Heart right ventricle (tissue), 16 donors: ENCODE measurements around the gene CRABP1. TPM values are rescaled to one million over a fixed set of nuclear protein-coding genes. Genes with fewer than 3 reads are reported as not detected.

Experiments
- ATAC-seq, 8 donors: fragments of 200-7000 bp; cut with Tn5 transposase; one replicate each; pipeline ENCODE4 v1.9.1; 2020; ENCODE audit warnings: mild to moderate bottlenecking in 8 of 8, moderate library complexity in 8 of 8, moderate number of reproducible peaks in 1 of 8
- DNase-seq, 2 donors: peaks; one replicate each; pipeline ENCODE4 v3.0.0-alpha.2; 2020
- H3K27ac ChIP-seq, 10 donors: fragments of 200-600 bp; sonication (generic) in 2 of 10; one replicate each; pipeline versions ENCODE4 v1.5.0 to v1.8.0; 2020 to 2022; ENCODE audit warnings: mild to moderate bottlenecking in 3 of 10
- H3K27me3 ChIP-seq, 7 donors: fragments of 200-600 bp; one replicate each; pipeline ENCODE4 v1.8.0; 2021 to 2022; ENCODE audit warnings: mild to moderate bottlenecking in 2 of 7
- H3K36me3 ChIP-seq, 9 donors: fragments of 200-600 bp; sonication (generic) in 1 of 9; one replicate each; pipeline versions ENCODE4 v1.5.0 to v1.8.0; 2020 to 2022; ENCODE audit warnings: mild to moderate bottlenecking in 2 of 9
- H3K4me1 ChIP-seq, 9 donors: fragments of 200-600 bp; sonication (generic) in 1 of 9; one replicate each; pipeline versions ENCODE4 v1.5.0 to v1.8.0; 2020 to 2022; ENCODE audit warnings: mild to moderate bottlenecking in 4 of 9
- H3K4me3 ChIP-seq, 10 donors: fragments of 200-600 bp; sonication (generic) in 2 of 10; one replicate each; pipeline versions ENCODE4 v1.5.0 to v1.8.0; 2020 to 2022; ENCODE audit warnings: mild to moderate bottlenecking in 7 of 10, moderate library complexity in 2 of 10
- H3K9me3 ChIP-seq, 11 donors: fragments of 200-600 bp in 10 of 11; sonication (generic) in 2 of 11; one replicate each; pipeline versions ENCODE4 v1.5.0 to v1.8.0; 2013 to 2022; ENCODE audit warnings: mild to moderate bottlenecking in 2 of 11, control low read depth in 1 of 11, moderate library complexity in 1 of 11
- CTCF ChIP-seq, 9 donors: fragments of 200-600 bp; sonication (generic) in 2 of 9; IDR thresholded peaks; one replicate each; pipeline versions ENCODE4 v1.5.0 to v1.8.0; 2021 to 2022; ENCODE audit warnings: antibody characterized with exemption in 9 of 9, mild to moderate bottlenecking in 5 of 9, moderate library complexity in 1 of 9
- WGBS, 2 donors: extraction: QIAGEN DNeasy Blood & Tissue Kit; methylation state at CpG; one replicate each; pipeline ENCODE4 v1.1.7; 2013; ENCODE audit warnings: inconsistent platforms in 1 of 2; 5-methylcytosine and 5-hydroxymethylcytosine counted together
- intact Hi-C, 10 donors: fragments of 100-400 bp; cut with DNase I; formaldehyde crosslinking; loops; one replicate each; pipeline versions ENCODE4 v1.11.1 to v1.14.2; 2022
- polyA plus RNA-seq, 2 donors: library from polyadenylated mRNA; stranded (reverse); fragments of 200-250 nt; gene quantifications; one replicate each; pipeline ENCODE4 v1.2.3, GENCODE V29; 2013
- total RNA-seq, 10 donors: library from RNA; stranded (reverse); fragmentation: NEBNext Ultra II Directional in 3 of 10; extraction: Animal tissue kit (Norgen Biotek cat#: 25700) in 3 of 10; gene quantifications; one replicate each; pipeline versions ENCODE4 v1.2.1 to v1.2.4, GENCODE V29; 2021 to 2023
- donor health status: Arrhythmogenic right ventricular cardiomyopathy.
- donor health status: ischemic (EF 13 %, LVEDD 7.1; RV severe dilation, severe dysfunction).
- donor health status: healthy with polysubstance abuse.
- donor health status: DM: no; HTN: yes; CAD: no.
- donor health status: DM: no; HTN: no; CAD: no.
- donor health status: ischemic (EF 25% LVEDD 6.9; RV normal size, moderate dysfunction).
- donor health status: ischemic (EF 25% LVEDD 5.7; RV mildly dilated, moderate dysfunction).
- donor health status: healthy.
- donor health status: DM: yes; HTN: yes; CAD: no.
- donor health status: Ischemic cardiomyopathy.
- donor health status: ischemic (EF 35%, LVEDD 5.7; RV mildly dilated, moderate dysfunction).
- donor health status: nonischemic (EF 11% LVEDD 7.7; RV severe dilation, severe dysfunction).
- donor health status: DM: yes; HTN: yes; CAD: no.
- donor health status: PGD.
- donor health status: ischemic (EF 29% LVEDD 5.4; RV normal size, mild dysfunction).
- donor health status: nonischemic (EF 23%, LVEDD 6.1; RV moderate dilation, normal function).

CRABP1 gene
- total and polyA plus RNA-seq, 12 donors, result not detected

- Histone ChIP-seq H3K36me3 (no peaks in the 10 kb centered on the region), H3K27ac (no peak overlapping the region), H3K4me3 (no peak overlapping the region), H3K27me3 (peaks cover 0 to 12% (median 0%) of the 10 kb centered on the region in 7 donors), H3K9me3 (no peaks in the 10 kb centered on the region), H3K4me1 (no peaks in the 10 kb centered on the region)
- no peak for DNase-seq
- no peak for ATAC-seq
- WGBS, 2 donors, result 81 to 89% methylated on average over 8 of the region's 8 CpGs
- intact Hi-C loops, result no loop called here
- no peak for TF ChIP-seq CTCF (IDR thresholded peaks at IDR 0.05)
Observed at GRCh38 chr15:78355177-78355576, 15.0 kb downstream of the CRABP1 start.

GRCh38 chr15:78358102-78358870 lies 18.1 kb downstream of the CRABP1 start:
- H3K36me3 ChIP-seq, result no peaks in the 10 kb centered on the region
- WGBS, 2 donors, result 48 to 65% methylated on average over 6 of the region's 6 CpGs
- intact Hi-C loops, result no loop called here
- H3K27ac ChIP-seq, result no peak overlapping the region
- peaks cover 0 to 7% (median 0%) of the 10 kb centered on the region in 9 donors for H3K4me1 ChIP-seq
- peaks cover 0 to 18% (median 0%) of the 10 kb centered on the region in 7 donors for H3K27me3 ChIP-seq
- H3K4me3 ChIP-seq, result no peak overlapping the region
- ATAC-seq (no peak), DNase-seq (no peak)
- no peaks in the 10 kb centered on the region for H3K9me3 ChIP-seq
- TF ChIP-seq CTCF (IDR thresholded peaks at IDR 0.05), result no peak

GRCh38 chr15:78359041-78359808 lies 19.1 kb downstream of the CRABP1 start:
- no peak for DNase-seq
- WGBS, 2 donors, result 72 to 73% methylated on average over 3 of the region's 3 CpGs
- intact Hi-C loops, result no loop called here
- Histone ChIP-seq H3K4me3 (no peak overlapping the region), H3K4me1 (peaks cover 0 to 7% (median 0%) of the 10 kb centered on the region in 9 donors), H3K36me3 (no peaks in the 10 kb centered on the region), H3K27ac (no peak overlapping the region), H3K9me3 (no peaks in the 10 kb centered on the region), H3K27me3 (peaks cover 0 to 18% (median 0%) of the 10 kb centered on the region in 7 donors)
- no peak for TF ChIP-seq CTCF (IDR thresholded peaks at IDR 0.05)
- no peak for ATAC-seq

- H3K9me3 ChIP-seq, result no peaks in the 10 kb centered on the region
- peaks cover 0 to 7% (median 0%) of the 10 kb centered on the region in 9 donors for H3K4me1 ChIP-seq
- H3K27ac ChIP-seq, result no peak overlapping the region
- TF ChIP-seq CTCF (IDR thresholded peaks at IDR 0.05), result no peak
- H3K4me3 ChIP-seq, result no peak overlapping the region
- 26 to 39% methylated on average over 6 of the region's 6 CpGs for WGBS, 2 donors
- H3K36me3 ChIP-seq, result no peaks in the 10 kb centered on the region
- peaks cover 0 to 14% (median 0%) of the 10 kb centered on the region in 7 donors for H3K27me3 ChIP-seq
- intact Hi-C loops, result loop anchor here in 1 of 10 donors (10.0 kb wide), 1 partner anchor 54 kb away; no protein-coding TSS in a partner anchor
- DNase-seq, result peak; percentile 33 to 45
- peak; percentile 69 to 97 (median 90) for ATAC-seq
Observed at GRCh38 chr15:78360367-78360801, 20.2 kb downstream of the CRABP1 start.
